Hematopoietic multipotent progenitor cell (in vitro differentiated cells): ENCODE results near the gene DNAH14. TPM values are rescaled to one million over a fixed set of nuclear protein-coding genes. Genes with fewer than 3 reads are reported as not detected.
"Not testable (repeated sequence)": the region's sequence is repeated elsewhere in the genome, so short reads cannot be mapped to it uniquely, and the experiment has no call there.

ENCODE experiments used
- DNase-seq, 3 donors: peaks; one replicate each; pipeline ENCODE4 v3.0.0-alpha.2; 2011 to 2015; ENCODE audit warnings: low read depth in 2 of 3, low spot score in 2 of 3
- total RNA-seq: library from RNA; depleted of rRNA; stranded (reverse); fragments of >200 nt; gene quantifications from one replicate; pipeline ENCODE4 v1.2.3, GENCODE V29; 2012

The DNAH14 gene
- total RNA-seq, 1 donor: 5.4 TPM

DNA sequence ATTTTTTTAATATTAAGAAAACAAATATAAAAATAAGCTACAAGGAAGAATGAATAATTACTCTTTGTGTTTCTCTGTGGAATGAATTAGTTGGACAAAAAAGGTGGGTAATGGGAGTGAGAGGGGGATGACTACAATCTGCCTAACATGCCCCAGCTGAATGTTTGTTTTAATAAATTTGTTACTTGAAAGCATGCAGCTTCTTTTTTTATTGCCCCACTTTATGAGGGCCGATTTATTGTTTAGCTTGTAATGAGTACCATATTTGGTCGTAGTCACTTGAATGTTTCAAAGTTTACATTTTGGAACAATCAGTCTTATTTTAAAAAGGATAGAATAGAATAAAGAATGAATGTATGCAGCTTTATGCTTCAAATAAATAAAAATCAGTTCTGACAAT, 301.0 kb downstream of the DNAH14 start:
- no peak for DNase-seq

DNA sequence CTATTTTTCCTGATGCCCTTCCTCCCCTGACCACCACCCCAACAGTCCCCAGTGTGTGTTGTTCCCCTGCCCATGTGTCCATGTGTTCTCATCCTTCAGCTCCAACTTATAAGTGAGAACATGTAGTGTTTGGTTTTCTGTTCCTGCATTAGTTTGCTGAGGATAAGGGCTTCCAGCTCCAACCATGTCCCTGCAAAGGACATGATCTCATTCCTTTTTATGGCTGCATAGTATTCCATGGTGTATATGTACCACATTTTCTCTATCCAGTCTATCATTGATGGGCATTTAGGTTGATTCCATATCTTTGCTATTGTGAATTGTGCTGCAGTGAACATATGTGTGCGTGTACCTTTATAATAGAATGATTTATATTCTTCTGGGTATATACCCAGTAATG, 303.5 kb downstream of the DNAH14 start:
- DNase-seq: not testable (repeated sequence)

DNA sequence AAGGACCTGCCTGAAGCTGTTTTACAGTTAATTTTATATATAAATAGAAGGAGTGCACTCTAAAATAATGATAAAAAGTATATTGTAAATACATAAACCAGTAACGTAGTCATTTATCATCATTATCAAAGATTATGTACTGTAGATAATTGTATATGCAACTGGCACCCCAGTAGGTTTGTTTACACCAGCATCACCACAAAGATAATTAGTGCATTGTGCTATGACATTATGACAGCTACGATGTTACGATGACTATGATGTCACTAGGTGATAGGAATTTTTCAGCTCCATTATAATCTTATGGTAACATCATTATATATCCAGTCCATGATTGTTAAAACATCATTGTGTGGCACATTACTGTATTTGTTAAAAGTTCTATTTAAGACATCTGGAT, 313.1 kb downstream of the DNAH14 start:
- DNase-seq: no peak

DNA sequence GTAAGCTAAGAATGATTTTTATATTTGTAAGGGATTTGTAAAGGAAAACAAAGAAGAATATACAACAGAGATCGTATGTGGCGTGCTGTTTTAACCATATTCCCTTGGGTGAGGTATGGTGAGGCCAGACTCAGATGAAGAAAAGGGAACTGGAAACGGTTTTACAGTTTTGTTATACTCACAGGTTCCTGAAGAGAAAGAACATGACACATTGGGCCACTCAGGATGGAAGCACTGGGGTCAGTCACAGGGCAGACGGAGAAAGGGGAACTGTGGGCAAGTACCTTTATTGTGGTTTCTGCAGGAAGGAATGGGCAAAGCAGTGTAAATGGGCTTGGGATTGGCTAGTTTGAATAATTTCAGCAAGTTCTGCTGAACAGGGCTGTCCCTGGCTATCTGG, 321.0 kb downstream of the DNAH14 start:
- DNase-seq: peak in 2 of 3 donors; percentile 74 to 93

DNA sequence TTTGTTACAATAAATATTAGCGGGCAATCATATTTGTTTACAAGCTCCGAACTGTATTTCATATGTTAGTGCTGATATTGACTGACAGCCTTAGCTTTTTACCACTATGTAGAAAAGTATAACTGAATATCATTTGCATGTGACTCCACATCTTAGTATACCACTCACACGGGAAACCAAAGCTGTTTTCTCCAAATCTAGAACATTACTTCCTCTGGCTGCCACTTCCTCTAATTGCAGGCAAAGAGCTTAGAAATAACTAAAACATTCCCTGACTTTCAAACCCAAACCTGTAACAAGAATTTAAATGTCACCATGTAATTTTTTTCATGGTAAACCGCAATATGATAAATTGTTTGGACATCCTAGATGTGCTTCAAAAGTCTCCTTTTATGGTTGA, 323.7 kb downstream of the DNAH14 start:
- peak in 1 of 3 donors; percentile 13 for DNase-seq

DNA sequence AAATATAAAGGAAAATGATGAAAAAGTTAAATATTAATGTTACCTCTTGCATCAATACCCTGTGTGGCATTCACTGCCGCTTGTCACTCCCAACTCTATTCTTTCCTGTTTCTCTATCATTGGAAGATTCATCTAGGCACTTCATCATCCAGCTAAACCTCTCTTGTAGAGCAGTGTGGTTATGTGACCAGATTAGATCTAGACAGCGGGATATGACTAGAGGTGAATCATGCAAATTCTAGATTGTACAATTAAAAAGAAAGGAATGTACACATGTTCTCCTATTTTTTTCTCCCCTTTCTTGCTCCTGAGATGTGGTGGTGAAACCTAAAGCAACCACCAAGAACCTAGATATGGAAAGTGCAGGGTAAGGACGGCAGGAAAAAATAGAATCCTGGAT, 324.3 kb downstream of the DNAH14 start:
- DNase-seq: no peak

DNA sequence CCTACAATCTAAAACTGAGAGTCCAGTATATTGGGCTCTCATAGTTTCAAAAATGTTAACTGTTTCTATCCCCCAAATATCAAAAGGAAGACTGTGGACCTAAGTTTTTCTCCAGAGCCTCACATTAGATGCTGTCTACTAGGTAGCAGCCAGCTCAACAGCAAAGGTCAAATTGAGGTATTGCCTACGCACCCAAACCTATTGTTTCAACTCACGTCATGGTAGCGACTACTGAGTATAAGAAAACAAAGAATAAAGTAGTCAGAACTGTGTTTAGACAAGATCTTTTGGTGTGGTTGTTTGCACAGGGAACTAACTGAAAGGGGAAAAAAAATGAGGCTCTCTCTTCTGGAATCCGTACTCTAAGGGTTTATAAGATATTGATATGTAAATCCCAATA, 325.2 kb downstream of the DNAH14 start:
- DNase-seq: no peak

DNA sequence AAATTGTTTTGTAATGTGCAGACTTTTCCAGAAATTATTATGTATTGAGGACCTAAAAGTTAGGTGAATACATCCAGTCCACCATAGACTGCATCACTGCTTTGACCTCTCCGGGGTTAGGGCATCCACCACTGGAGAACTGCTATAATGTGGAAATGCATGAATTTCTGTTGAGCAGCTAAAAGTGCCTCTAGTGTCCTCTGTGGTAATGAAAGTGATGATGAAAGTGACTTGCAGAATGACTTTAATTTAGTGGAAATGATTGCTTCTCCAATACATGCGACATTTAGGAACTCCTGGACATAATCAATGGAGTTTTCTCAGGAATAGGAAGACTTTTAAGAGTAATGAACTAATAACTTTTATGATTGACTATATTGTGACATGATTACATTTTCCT, 327.6 kb downstream of the DNAH14 start:
- no peak for DNase-seq

DNA sequence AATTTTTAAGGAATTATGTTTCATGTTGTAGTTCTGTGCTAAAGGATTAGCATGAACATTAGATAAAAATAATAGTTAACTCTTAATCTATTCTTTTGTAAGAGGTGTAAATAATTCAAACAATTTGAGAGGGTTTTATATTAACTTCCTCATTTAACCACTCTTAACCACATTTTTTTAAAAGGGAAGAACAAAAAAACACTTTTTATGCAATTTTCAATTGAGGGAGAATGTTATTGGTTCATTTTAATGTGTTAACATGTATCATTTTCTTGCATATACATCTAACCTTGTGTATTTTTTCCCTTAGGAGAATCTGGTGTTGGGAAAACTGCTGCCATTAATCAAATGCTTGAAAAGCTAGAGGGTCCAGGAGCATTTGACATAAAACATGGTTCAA, 329.3 kb downstream of the DNAH14 start:
- peak in 1 of 3 donors; percentile 40 for DNase-seq

DNA sequence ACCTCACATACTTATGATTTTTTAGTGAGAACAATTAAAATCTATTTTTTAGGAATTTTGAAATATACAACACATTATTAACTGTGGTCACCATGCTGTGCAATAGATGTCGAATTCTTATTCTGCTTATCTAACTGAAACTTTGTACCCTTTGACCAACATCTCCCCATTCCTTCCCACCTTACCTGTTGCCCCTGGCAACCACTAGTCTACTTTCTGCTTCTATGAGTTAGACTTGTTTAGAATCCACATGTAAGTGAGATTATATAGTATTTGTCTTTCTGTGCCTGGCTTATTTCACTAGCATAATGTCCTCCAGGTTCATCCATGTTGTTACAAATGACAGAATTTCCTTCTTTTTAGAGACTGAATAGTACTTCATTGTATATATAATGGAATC, 330.1 kb downstream of the DNAH14 start:
- no peak for DNase-seq

DNA sequence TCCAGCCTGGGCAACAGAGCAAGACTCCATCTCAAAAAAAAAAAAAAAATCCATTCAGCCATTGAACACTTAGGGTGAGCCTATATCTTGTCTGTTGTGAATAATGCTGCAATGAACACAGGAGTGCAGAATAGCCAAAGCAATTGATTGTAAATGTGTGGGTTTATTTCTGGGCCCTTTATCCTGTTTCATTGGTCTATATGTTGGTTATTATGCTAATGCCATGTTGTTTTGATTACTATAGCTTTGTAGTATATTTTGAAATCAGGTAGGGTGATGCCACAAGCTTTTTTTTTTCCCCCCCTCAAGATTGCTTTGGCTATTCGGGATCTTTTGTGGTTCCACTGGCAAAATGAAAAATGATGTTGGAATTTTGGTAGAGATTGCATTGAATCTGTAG, 330.8 kb downstream of the DNAH14 start:
- no peak for DNase-seq

DNA sequence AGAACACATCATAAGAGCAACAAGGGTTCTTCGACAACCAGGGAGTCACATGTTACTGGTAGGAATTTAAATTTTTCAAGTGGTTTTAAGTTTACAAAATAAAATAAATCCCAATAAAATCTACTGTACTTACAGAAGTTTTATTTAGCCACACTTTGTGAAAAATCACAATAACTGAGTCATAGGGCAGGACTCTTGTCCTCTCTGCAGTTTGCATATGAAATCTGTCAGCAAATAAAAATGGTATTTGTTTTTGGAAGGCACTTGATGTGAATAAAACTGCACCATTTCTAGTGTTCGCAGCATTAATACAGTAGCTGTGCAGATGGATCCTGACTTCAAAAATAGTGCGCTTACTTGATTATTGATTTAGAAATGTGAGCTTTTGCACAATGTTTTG, 348.0 kb downstream of the DNAH14 start:
- no peak for DNase-seq

DNA sequence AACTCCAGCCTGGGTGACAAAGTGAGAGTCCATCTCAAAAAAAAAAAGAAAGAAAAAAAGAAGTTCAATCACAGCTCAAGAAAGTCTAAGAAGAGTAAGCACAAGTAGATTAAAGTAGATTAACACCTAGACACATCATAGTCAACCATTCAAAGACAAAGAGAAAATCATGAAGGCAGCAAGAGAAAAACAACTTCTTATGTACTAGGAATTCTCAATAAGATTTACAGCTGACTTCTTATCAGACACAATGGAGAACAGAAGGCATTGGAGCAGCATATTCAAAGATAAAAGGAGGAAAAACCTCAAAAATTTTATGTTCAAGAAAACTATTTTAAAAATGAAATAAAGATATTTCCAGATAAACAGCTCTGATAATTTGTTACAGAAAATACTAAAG, 351.1 kb downstream of the DNAH14 start:
- DNase-seq: no peak

DNA sequence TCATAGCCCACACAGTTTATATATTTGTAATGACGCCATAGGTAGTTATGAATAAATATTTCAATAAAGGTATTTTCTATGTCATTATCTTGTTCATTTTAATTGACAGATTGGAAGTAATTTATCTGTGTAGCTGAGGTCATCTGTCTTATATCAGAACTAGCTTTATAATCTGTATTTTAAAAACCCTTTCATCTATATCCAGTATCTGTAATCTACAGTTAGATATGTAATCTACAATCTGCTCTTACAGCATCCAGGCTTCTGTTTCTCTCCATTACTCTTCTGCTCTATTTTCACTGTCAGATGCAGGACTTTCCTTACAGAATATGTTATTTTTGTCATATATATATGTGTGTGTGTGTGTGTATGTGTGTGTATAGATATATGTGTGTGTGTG, 360.8 kb downstream of the DNAH14 start:
- no peak for DNase-seq

DNA sequence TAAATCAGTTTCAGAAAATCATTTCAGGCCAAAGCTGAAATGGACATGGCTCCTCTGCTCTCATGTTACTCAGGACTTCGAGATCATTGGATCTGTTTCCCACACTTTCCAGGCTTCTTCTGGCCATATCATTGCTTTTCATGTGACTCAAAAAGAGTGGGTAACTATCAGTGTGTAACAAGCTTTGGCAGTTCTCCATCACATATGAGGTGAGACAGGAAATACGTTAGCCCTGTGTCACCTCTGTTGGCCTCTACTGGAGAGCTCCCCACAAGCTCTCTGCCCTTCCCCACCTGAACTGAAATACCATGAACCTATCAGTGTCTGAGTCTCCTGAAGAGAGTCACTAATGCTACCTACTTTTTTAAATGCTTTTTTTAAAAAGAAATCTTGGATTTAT, 370.1 kb downstream of the DNAH14 start:
- DNase-seq: no peak

DNA sequence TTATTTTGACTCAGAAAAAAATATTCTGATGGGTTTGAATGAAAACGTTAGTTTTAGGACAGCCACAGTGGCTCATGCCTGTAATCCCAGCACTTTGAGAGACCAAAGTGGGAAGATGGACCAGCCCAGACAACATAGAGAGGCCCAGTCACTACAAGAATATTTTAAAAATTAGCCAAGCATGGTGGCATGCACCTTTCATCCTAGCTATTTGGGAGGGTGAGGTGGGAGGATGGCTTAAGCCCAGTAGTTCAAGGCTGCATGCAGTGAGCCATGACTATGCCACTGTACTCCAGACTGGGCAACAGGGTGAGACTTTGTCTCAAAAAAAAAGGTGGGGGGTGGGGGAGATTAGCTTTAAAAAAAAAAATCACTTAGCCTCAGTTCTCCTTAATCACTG, 370.9 kb downstream of the DNAH14 start:
- DNase-seq: no peak

DNA sequence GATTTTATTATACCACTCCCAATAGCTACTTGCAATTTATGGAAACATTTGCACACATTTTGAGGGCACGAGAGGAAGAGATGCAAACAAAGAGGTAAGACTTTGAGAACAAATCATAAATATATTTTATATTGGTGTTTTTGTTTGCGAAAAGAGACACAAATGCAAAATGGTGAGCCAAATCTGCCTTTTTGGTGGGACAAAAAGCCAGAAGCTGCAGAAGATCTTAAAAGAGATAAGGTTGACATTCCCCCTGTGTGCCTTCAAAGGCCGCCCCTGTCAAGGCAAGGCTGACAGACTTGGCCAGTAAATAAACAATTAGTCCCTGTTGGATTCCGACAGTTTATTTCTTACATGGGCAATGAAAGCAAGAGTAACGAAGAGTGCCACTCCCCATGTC, 375.5 kb downstream of the DNAH14 start:
- no peak for DNase-seq

DNA sequence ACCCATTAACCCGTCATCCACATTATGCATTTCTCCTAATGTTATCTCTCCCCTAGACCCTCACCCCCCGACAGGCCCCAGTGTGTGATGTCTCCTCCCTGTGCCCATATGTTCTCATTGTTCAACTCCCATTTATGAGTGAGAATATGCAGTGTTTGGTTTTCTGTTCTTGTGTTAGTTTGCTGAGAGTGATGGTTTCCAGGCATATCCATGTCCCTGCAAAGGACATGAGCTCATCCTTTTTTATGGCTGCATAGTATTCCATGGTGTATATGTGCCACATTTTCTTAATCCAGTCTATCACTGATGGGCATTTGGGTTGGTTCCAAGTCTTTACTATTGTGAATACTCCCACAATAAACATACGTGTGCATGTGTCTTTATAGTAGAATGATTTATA, 381.1 kb downstream of the DNAH14 start:
- not testable (repeated sequence) for DNase-seq

DNA sequence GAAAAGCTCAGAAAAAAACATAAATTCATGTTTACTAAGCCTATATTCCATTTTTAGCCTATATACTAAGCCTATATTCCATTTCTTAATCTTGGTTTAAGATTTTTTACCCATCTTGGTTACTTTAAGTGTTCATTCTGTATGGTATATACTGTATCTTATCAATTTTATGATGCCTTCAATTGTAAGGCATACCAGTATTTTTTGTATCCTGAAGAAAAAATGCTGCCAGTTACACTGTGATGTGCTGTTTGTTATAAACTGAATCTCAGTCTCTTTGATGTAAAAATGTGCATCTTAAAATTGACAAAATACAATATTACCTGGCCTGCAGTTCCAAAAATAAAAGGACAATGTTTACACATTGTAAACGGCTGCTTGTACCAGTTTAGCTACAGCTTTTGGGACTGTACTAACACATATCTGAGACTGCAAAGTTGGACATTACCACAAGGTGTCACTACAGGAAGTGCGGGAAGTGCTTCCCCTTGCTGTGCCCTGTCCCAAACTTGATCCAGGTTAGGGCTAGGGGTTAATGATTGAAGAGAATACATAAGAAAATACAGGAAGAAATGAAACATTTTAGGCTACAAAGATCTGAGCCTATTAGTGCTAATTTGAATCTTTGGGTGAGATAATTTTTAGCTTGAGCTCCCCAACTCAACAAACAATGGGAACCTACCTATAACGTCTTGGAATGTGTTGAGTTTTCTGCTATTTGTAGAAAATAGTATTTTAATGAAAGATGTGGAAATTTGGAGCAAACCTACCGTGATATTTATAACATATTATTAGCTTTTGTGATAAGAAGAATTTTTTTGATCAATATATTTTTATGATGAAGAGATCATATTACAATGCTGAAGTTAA, 389.5 kb downstream of the DNAH14 start:
- DNase-seq: peak in 2 of 3 donors; percentile 16 to 40

DNA sequence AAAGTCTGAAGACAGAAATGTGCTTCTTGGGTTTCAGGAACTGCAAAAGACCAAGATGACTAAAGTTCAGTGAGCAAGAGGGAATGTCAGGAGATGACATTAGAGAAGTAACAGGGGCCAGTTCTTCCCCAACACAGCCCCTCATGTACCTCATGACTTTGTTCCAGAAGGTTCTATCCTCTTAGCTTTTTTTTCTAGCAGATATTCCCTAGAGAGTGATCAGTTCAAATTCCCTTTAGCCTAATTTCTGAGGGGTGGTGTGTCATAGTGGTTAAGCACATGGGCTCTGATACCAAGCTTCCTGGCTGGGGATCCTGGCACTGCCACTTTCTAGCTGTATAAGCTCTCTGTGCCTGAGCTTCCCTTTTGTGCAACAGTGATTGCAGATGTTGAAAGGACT, 390.4 kb downstream of the DNAH14 start:
- no peak for DNase-seq

DNA sequence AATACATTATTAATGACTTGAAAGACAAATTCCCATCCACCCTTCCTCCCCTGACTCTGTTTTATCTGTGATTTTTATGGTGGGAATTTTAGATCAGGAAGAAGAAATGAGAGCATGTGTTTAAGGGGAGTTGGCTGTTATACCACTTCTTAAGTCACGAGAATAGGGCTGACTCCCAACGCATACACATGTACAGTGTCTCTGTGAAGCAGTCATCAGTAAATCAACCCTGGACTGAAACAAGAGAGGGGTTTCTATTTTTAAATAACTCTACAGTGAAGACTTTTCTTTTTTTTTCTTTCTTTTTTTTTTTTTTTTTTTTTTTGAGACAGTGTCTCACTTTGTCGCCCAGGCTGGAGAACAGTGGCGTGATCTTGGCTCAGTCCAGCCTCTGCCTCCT, 392.3 kb downstream of the DNAH14 start:
- DNase-seq: no peak

DNA sequence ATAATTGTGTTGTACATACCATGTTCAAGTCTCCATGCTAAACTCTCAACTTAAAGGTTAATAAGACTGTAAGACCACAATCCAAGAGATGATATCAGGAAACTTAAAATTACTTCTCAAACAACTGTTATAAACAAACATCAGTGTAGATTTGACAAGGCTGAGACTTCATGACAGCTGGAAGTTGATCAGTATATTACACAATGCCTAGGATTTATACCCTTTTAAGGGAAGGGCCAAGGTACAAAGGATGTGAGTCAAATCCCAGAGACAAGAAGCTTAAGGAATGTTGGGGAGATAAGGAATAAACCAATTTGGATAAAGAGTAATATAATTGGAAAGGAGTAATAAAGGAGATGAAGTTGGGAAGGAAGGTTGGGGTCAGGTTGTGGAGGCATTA, 399.6 kb downstream of the DNAH14 start:
- no peak for DNase-seq

DNA sequence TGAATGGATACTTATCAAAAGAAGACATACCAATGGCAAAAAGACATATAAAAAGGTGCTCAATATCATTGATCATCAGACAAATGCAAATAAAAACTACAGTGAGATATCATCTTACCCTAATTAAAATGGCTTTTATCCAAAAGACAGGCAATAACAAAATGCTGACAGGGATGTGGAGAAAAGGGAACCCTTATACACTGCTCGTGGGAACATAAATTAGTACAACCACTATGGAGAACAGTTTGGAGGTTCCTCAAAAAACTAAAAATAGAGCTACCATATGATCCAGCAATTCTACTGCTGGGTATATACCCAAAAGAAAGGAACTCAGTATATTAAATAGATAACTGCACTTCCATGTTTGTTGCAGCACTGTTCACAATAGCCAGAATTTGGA, 400.5 kb downstream of the DNAH14 start:
- DNase-seq: not testable (repeated sequence)
